Ishikawa (cell line): ENCODE measurements around the gene CRABP2.

Source experiments
- CEBPB ChIP-seq: IDR thresholded peaks from 2 replicates; pipeline ENCODE4 v1.6.1; 2012
- EP300 ChIP-seq: IDR thresholded peaks from 2 replicates; pipeline ENCODE4 v1.6.1; 2012; ENCODE audit warnings: borderline replicate concordance
- RAD21 ChIP-seq: IDR thresholded peaks from 2 replicates; pipeline ENCODE4 v1.6.1; 2012; ENCODE audit warnings: low read depth
- TCF12 ChIP-seq: IDR thresholded peaks from 2 replicates; pipeline ENCODE4 v1.6.1; 2012; ENCODE audit warnings: low read depth
- TEAD4 ChIP-seq: IDR thresholded peaks from 2 replicates; pipeline ENCODE4 v1.6.1; 2012
- USF1 ChIP-seq: IDR thresholded peaks from 2 replicates; pipeline ENCODE4 v1.6.1; 2012
- TF ChIP-seq, protein P1 (sequence below): IDR thresholded peaks from 2 replicates; pipeline ENCODE4 v1.6.1; 2012

DNA sequence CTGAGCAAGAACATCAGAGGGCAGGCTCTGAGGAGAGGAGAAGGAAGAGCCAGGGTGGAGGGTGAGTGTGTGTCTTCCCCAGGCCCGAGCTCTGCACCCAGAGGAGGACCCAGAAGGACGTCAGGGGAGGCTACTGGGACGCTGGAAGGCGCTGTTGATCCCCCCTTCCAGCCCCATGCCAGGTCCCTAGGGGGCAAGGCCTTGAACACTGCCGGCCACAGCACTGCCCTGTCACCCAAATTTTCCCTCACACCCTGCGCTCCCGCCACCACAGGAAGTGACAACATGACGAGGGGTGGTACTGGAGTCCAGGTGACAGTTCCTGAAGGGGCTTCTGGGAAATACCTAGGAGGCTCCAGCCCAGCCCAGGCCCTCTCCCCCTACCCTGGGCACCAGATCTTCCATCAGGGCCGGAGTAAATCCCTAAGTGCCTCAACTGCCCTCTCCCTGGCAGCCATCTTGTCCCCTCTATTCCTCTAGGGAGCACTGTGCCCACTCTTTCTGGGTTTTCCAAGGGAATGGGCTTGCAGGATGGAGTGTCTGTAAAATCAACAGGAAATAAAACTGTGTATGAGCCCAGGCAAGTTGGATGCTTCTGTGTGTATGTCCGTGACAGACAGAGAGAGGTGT is 46.3 kb downstream of the CRABP2 start:
- TF ChIP-seq, protein P1, sequence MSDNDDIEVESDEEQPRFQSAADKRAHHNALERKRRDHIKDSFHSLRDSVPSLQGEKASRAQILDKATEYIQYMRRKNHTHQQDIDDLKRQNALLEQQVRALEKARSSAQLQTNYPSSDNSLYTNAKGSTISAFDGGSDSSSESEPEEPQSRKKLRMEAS: no peak
- TF ChIP-seq TCF12: no peak
- no peak for TF ChIP-seq EP300
- no peak for TF ChIP-seq USF1
- TF ChIP-seq RAD21: no peak
- no peak for TF ChIP-seq TEAD4
- TF ChIP-seq CEBPB: no peak
